Activated CD4-positive, CD25-positive, alpha-beta regulatory T cell treated with anti-CD3 and anti-CD28 coated beads, Interleukin-2, amount 50 U/mL, for 16 hours (primary cell): ENCODE data around the gene BATF3.
"Not testable (repeated sequence)": the region's sequence is repeated elsewhere in the genome, so short reads cannot be mapped to it uniquely, and the experiment has no call there.

Experiments used
- DNase-seq: peaks from one replicate; pipeline ENCODE4 v3.0.0-alpha.2; 2020; ENCODE audit warnings: low read depth, low spot score

The BATF3 gene

DNA sequence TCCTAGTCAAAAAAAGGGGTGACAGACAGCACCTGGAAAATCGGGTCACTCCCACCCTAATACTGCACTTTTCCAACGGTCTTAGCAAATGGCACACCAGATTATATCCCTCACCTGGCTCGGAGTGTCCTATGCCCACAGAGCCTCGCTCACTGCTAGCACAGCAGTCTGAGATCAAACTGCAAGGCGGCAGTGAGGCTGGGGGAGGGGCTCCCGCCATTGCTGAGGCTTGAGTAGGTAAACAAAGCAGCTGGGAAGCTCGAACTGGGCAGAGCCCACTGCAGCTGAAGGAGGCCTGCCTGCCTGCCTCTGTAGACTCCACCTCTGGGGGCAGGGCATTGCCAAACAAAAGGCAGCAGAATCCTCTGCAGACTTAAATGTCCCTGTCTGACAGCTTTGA lies 41.4 kb downstream of the BATF3 start:
- DNase-seq, result not testable (repeated sequence)

GRCh38 chr1:212656730-212657129 lies 42.9 kb downstream of the BATF3 start:
- no peak for DNase-seq

GRCh38 chr1:212655668-212656440 lies 43.8 kb downstream of the BATF3 start:
- no peak for DNase-seq

GRCh38 chr1:212652609-212653008 lies 47.0 kb downstream of the BATF3 start:
- no peak for DNase-seq

DNA sequence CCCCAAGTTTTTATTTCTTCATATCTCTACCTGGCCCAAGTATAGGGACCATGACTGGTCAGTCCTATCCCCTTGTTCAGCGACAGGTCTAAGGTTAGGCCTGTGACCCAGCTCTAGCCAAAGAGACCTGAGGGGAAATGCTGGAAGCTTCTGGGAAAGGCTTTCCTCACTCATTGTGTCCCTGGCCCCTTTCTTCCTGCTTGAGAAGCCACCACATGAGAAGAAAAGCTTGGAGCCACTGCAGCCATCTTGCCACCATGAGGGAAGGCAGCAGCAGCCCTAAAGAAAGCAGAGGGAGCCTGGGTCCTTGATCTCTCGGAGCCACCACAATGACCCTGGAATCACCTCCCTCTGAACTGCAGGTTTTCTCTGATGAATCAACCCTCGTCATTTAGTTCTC lies 47.7 kb downstream of the BATF3 start:
- no peak for DNase-seq

DNA sequence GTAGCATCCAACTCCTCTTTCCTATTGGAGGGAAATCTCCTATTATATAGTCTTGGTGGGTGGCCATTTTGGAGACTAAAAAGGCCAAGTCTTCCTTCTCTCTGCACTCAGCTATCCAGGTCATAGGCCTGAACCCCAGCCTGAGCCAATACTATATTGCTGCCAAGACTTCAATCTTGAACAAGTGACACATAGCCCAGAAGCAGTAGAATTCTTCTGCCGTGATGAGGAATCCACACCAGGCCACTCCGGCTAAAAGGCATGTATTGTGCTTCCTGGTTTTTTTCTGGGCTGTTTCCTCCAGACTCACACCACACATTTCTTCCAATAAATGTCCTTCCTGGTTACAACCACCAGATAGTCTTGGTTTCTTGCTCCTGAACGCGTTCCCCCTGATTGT lies 48.1 kb downstream of the BATF3 start:
- no peak for DNase-seq

GRCh38 chr1:212650228-212650627 lies 49.4 kb downstream of the BATF3 start:
- DNase-seq, result no peak

DNA sequence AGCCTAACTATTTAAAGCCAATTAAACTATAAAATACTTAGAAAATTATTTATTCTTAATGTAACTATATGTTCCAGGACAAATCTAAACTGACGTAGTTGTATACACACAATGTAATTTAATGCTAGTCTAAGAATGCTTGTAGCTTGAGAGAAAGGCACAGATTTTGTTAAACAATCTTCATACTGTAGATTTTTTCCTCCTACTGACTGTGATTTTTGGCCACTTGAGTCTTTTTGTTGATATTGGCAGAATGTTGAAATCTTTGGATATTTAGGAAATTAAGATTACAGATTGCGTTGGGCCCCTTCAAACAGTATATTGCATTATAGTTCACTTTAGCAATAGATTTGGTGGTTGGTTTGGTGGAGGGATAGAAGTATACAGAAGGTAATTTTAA lies 50.6 kb downstream of the BATF3 start:
- no peak for DNase-seq

- no peak for DNase-seq
Observed at GRCh38 chr1:212648431-212648830, 51.2 kb downstream of the BATF3 start.

DNA sequence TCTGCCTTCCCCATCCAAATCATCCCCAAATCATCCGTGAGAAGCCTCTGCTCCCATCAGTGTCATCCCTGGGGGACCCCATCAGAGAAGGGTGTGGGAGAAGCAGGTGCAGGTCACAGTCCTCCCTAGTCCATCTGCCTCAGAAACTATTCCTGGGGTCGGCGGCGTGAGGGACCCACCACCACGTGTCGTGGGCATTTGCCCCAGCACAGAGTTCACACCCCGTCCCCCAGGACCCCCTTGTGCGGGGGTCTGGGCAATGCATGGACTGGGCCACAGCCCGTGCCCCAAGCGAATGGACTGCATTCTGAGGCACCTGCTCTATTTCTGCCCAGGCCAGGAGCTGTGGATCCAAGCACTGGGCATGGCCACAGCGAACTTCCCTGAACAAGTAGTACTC lies 52.6 kb downstream of the BATF3 start:
- no peak for DNase-seq

GRCh38 chr1:212646588-212646987 lies 53.1 kb downstream of the BATF3 start:
- DNase-seq, result no peak

DNA sequence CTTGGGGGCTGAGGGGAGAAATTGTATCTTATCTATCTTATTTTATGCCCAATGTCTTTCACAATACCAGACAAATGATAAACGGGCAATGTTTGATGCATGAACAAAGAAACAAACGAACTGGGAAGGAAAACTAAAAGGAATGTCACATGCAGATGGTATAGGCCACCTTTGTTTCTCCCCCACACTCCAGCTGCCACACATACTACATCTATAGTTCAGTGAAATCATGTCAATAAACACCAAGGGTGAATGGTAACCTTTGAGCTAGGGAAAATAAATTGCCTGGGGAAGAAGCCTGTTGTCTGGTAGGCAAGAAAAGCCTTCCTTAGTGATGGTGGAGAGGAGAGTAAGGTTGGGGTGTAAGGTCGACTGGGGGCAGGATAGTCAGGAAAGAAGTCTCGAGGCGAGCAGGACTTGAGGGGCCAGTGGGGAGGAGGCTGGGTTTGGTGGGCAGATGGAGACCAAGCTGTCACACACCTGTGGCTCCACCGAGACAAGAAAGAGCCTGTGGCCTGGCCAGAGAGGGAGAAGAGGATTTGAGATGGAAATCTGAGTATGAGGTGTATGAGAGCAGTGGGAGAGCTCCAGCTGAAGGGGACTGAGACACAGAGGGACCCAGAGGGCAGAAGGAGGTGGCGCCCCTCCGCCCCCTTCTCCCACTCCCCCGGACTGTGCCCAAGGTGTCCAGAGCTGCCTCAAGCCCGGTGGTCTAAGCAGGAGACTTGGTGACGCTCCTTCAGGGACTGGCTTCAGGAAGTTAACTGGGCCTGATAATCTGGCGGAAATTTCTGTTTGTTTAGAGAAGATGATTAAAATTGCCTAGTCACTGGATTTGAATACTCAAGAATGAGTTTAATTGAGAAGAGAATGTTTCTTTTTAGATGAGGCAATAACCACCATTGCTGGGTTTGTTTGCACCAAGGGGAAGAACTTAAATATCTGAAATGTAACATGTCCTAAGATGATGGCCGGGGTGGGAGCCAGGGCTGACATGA lies 53.8 kb downstream of the BATF3 start:
- DNase-seq, result no peak

GRCh38 chr1:212644866-212645545 lies 54.6 kb downstream of the BATF3 start:
- no peak for DNase-seq

GRCh38 chr1:212643877-212644276 lies 55.8 kb downstream of the BATF3 start:
- no peak for DNase-seq

GRCh38 chr1:212641956-212642355 lies 57.7 kb downstream of the BATF3 start:
- DNase-seq, result no peak

GRCh38 chr1:212640223-212640878 lies 59.3 kb downstream of the BATF3 start:
- no peak for DNase-seq

- DNase-seq, result not testable (repeated sequence)
Observed at GRCh38 chr1:212639524-212639923, 60.1 kb downstream of the BATF3 start.

- DNase-seq, result no peak
Observed at GRCh38 chr1:212638492-212639151, 61.0 kb downstream of the BATF3 start.

- no peak for DNase-seq
Observed at GRCh38 chr1:212637902-212638301, 61.7 kb downstream of the BATF3 start.
